Endothelial cell of umbilical vein (primary cell): ENCODE results near the gene PRPF40B. TPM values are rescaled to one million over a fixed set of nuclear protein-coding genes. Genes with fewer than 3 reads are reported as not detected.

ENCODE experiments used
- BruUV-seq: library from RNA; stranded (reverse); fragments of 400-500 nt; replicated peaks from 2 replicates; lab custom pipeline; 2021; lab: Mats Ljungman, UMichigan
- CTCF ChIA-PET: fragments of 300-600, 350-600 bp; sonication (Branson Sonifier 250); formaldehyde crosslinking; loops from one replicate; lab custom pipeline; 2021; ENCODE audit warnings: antibody characterized with exemption, inconsistent platforms; lab: Charles Lee
- POLR2A ChIA-PET: fragments of 300-600, 350-600 bp; sonication (Branson Sonifier 250); formaldehyde crosslinking; loops from one replicate; lab custom pipeline; 2021; ENCODE audit warnings: antibody characterized with exemption, inconsistent platforms; lab: Charles Lee
- DNase-seq: peaks from one replicate; pipeline ENCODE4 v3.0.0-alpha.2; 2011; ENCODE audit warnings: low read depth, low spot score
- FAIRE-seq: peaks from 2 replicates; lab custom pipeline; 2011; peaks lifted over from hg19 to GRCh38; lab: Jason Lieb, UNC
- H2AFZ ChIP-seq: 2 replicates; pipeline ENCODE4 v1.6.0; 2012; ENCODE audit warnings: low read depth, low read length, control low read depth, inconsistent platforms
- H3K27ac ChIP-seq: 2 replicates; pipeline ENCODE4 v1.5.1; 2011; ENCODE audit warnings: low read depth, mild to moderate bottlenecking, control low read depth, low read length, moderate library complexity; ENCODE audit not compliant: insufficient read depth
- H3K27me3 ChIP-seq, 2 experiments: 2 replicates each; pipeline versions ENCODE4 v1.6.0 to v1.6.1; 2011; ENCODE audit warnings: low read length in 2 of 2, mixed read lengths in 1 of 2; ENCODE audit not compliant: control insufficient read depth in 2 of 2, insufficient read depth in 2 of 2
- H3K36me3 ChIP-seq, 2 experiments: 2 replicates in 1 of 2; 3 replicates in 1 of 2; pipeline ENCODE4 v1.5.1; 2011; ENCODE audit warnings: low read length in 2 of 2, mild to moderate bottlenecking in 1 of 2, moderate library complexity in 1 of 2; ENCODE audit not compliant: control insufficient read depth in 2 of 2, insufficient read depth in 2 of 2; ENCODE audit errors: extremely low read depth in 1 of 2
- H3K4me1 ChIP-seq: 3 replicates; pipeline ENCODE4 v1.5.1; 2011; ENCODE audit warnings: mild to moderate bottlenecking, low read length; ENCODE audit not compliant: control insufficient read depth, insufficient read depth; ENCODE audit errors: extremely low read depth
- H3K4me2 ChIP-seq: 2 replicates; pipeline ENCODE4 v1.6.1; 2011; ENCODE audit warnings: low read length, control low read depth, mixed read lengths; ENCODE audit not compliant: insufficient read depth
- H3K4me3 ChIP-seq, 3 experiments: fragments of 200-600 bp in 1 of 3; sonication (generic), shearing (Covaris generic) in 1 of 3; replicated peaks in 1 of 3; 2 replicates each; pipeline ENCODE4 v1.5.1; 2011 to 2016; ENCODE audit warnings: control low read depth in 3 of 3, low read length in 3 of 3, mild to moderate bottlenecking in 2 of 3, inconsistent platforms in 1 of 3, low read depth in 1 of 3, moderate library complexity in 1 of 3; ENCODE audit not compliant: insufficient read depth in 1 of 3
- H3K79me2 ChIP-seq: 2 replicates; pipeline ENCODE4 v1.6.0; 2012; ENCODE audit warnings: low read length, inconsistent platforms; ENCODE audit not compliant: control insufficient read depth, insufficient read depth
- H3K9ac ChIP-seq: replicated peaks from 2 replicates; pipeline ENCODE3; 2011; ENCODE audit warnings: low read length, control low read depth; ENCODE audit not compliant: insufficient read depth; ENCODE audit errors: extremely low read depth
- H3K9me1 ChIP-seq: replicated peaks from 3 replicates; pipeline ENCODE4 v1.6.0; 2011; ENCODE audit warnings: mild to moderate bottlenecking, low read length; ENCODE audit not compliant: control insufficient read depth, insufficient read depth; ENCODE audit errors: extremely low read depth
- H3K9me3 ChIP-seq: replicated peaks from 2 replicates; pipeline ENCODE4 v1.5.1; 2012; ENCODE audit warnings: low read length, inconsistent platforms; ENCODE audit not compliant: control insufficient read depth, insufficient read depth
- H4K20me1 ChIP-seq: replicated peaks from 2 replicates; pipeline ENCODE3; 2011; ENCODE audit warnings: mild to moderate bottlenecking, low read length; ENCODE audit not compliant: control insufficient read depth, insufficient read depth; ENCODE audit errors: extremely low read depth
- EZH2 ChIP-seq: IDR thresholded peaks from 2 replicates; pipeline ENCODE4 v1.6.1; 2012; ENCODE audit warnings: borderline replicate concordance, low read depth, mild to moderate bottlenecking, moderate library complexity, low read length, inconsistent platforms; ENCODE audit not compliant: severe bottlenecking
- FOS ChIP-seq: IDR thresholded peaks from 2 replicates; pipeline ENCODE4 v1.6.1; 2011; ENCODE audit warnings: mild to moderate bottlenecking, low read length, moderate library complexity, borderline replicate concordance; ENCODE audit not compliant: insufficient read depth
- GATA2 ChIP-seq: IDR thresholded peaks from 2 replicates; pipeline ENCODE4 v1.7.0; 2011; ENCODE audit warnings: low read depth, mild to moderate bottlenecking, moderate library complexity, mixed read lengths, low read length; ENCODE audit not compliant: insufficient read length, insufficient read depth
- JUN ChIP-seq: IDR thresholded peaks from 2 replicates; pipeline ENCODE4 v1.6.1; 2011; ENCODE audit warnings: borderline replicate concordance, low read depth; ENCODE audit not compliant: insufficient read length, insufficient read depth
- MYC ChIP-seq: IDR thresholded peaks from one replicate; pipeline ENCODE4 v1.6.1; 2011; ENCODE audit warnings: mild to moderate bottlenecking, low read depth, low read length
- POLR2A ChIP-seq: IDR thresholded peaks from 2 replicates; pipeline ENCODE4 v1.6.1; 2012; ENCODE audit warnings: low read depth, mild to moderate bottlenecking, control low read depth, low read length
- dilution Hi-C: fragments of 300-500 bp; cut with MboI; formaldehyde crosslinking; loops from one replicate; pipeline ENCODE4 v1.15.0; 2019; ENCODE audit warnings: low sequenced_read_pairs; ENCODE audit not compliant: extremely low pct_ligation_motif_present
- intact Hi-C: fragments of 100-400 bp; cut with micrococcal nuclease; formaldehyde crosslinking; loops from one replicate; pipeline ENCODE4 v1.10.0; 2022
- polyA plus RNA-seq, 4 experiments: library from polyadenylated mRNA; depleted of rRNA in 3 of 4; stranded (reverse) in 3 of 4; unstranded in 1 of 4; fragments of >200 nt; gene quantifications; 2 replicates each; pipeline versions ENCODE4 v1.2.1 to v1.2.3, GENCODE V29; 2011 to 2012; ENCODE audit warnings: missing spikeins in 1 of 4
- total RNA-seq: library from RNA; stranded (reverse); gene quantifications from 2 replicates; pipeline ENCODE4 v1.2.3, GENCODE V29; 2021
- TF ChIP-seq, protein P1 (sequence below), 2 donors: IDR thresholded peaks; 1 replicate in 1 of 2; 2 replicates in 1 of 2; pipeline ENCODE4 v1.5.1; 2011; ENCODE audit warnings: low read length in 2 of 2, mild to moderate bottlenecking in 2 of 2, moderate library complexity in 2 of 2, control low read depth in 1 of 2, inconsistent platforms in 1 of 2, low read depth in 1 of 2; ENCODE audit not compliant: insufficient read depth in 1 of 2; ENCODE audit errors: extremely low read depth in 1 of 2

The PRPF40B gene
- total and polyA plus RNA-seq, 2 donors (not counting 3 experiments of a cell fraction or from before 2014, with no cell fraction given) = 5.4 to 9.9 TPM

DNA sequence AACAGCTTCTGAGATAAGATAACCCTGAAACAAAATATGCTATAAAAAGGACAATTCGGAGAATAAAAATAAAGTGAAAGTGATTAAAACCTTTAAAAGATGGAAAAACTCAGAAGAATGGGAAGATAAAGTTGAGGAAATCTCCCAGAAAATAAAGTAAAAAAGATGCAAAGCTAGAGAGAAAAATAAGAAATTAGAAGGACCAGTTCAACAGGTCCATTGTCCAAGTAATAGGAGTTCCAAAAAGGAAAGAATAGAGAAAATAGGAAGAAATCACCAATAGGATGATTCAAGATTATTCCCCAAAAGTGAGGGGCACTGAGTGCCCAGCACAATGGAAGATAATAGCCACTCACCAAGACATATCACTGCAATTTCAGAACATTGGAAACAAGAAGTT, 4.8 kb upstream of the PRPF40B start:
- H3K36me3 ChIP-seq = no peaks in the 10 kb centered on the region
- ChIA-PET POLR2A (no interaction called here), CTCF (interaction anchor here (1.5 to 2.2 kb wide), 3 partner anchors 38 to 287 kb away, joined by 4 to 7 read pairs (median 5); no protein-coding TSS in a partner anchor)
- H4K20me1 ChIP-seq = no peaks in the 10 kb centered on the region
- no peaks in the 10 kb centered on the region for H3K9me3 ChIP-seq
- intact Hi-C loops = no loop called here
- TF ChIP-seq GATA2 = no peak
- no peak for TF ChIP-seq FOS
- no peak for TF ChIP-seq EZH2
- TF ChIP-seq, protein P1, sequence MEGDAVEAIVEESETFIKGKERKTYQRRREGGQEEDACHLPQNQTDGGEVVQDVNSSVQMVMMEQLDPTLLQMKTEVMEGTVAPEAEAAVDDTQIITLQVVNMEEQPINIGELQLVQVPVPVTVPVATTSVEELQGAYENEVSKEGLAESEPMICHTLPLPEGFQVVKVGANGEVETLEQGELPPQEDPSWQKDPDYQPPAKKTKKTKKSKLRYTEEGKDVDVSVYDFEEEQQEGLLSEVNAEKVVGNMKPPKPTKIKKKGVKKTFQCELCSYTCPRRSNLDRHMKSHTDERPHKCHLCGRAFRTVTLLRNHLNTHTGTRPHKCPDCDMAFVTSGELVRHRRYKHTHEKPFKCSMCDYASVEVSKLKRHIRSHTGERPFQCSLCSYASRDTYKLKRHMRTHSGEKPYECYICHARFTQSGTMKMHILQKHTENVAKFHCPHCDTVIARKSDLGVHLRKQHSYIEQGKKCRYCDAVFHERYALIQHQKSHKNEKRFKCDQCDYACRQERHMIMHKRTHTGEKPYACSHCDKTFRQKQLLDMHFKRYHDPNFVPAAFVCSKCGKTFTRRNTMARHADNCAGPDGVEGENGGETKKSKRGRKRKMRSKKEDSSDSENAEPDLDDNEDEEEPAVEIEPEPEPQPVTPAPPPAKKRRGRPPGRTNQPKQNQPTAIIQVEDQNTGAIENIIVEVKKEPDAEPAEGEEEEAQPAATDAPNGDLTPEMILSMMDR (IDR thresholded peaks at IDR 0.05; ENCODE audit: extremely low read depth in 1 of 2, insufficient read depth in 1 of 2, low read depth in 1 of 2, low read length in 2 of 2) = no peak
- no peak for TF ChIP-seq JUN
- TF ChIP-seq MYC = no peak
- no peak for TF ChIP-seq POLR2A
- H3K9me1 ChIP-seq = no peaks in the 10 kb centered on the region
- H3K27ac ChIP-seq = no peak overlapping the region
- no peak overlapping the region for H3K4me2 ChIP-seq
- BruUV-seq = no TSS peak
- dilution Hi-C loops = no loop called here
- no peak for DNase-seq
- H3K4me1 ChIP-seq = peaks cover 13% of the 10 kb centered on the region
- H3K9ac ChIP-seq = no peak overlapping the region
- peaks cover 6 to 21% of the 10 kb centered on the region in 2 experiments for H3K27me3 ChIP-seq
- no peak overlapping the region for H2AFZ ChIP-seq
- H3K4me3 ChIP-seq = no peak overlapping the region
- no peak for FAIRE-seq
- no peaks in the 10 kb centered on the region for H3K79me2 ChIP-seq
